ENCODE data around the gene ZG16B. TPM values are rescaled to one million over a fixed set of nuclear protein-coding genes. Genes with fewer than 3 reads are reported as not detected.
A peak's percentile ranks its signal among the peaks of the same experiment; 100 is the strongest.

ZG16B gene
- total RNA-seq, 2 donors from 2014 or later, result 34.1 to 62.1 TPM

- intact Hi-C loops (cut with DNase I), result no loop called here
- H3K27ac ChIP-seq, result no peak overlapping the region
- H3K4me3 ChIP-seq, result no peak overlapping the region
- DNase-seq, result no peak
- H3K4me1 ChIP-seq, result no peaks in the 10 kb centered on the region
- peaks cover 5% of the 10 kb centered on the region for H3K27me3 ChIP-seq
- no peak overlapping the region for H3K9ac ChIP-seq (ENCODE audit: low read depth in 2 of 2, low read length in 2 of 2)
- no peaks in the 10 kb centered on the region for H3K9me3 ChIP-seq
- no peak for TF ChIP-seq CTCF (IDR thresholded peaks at IDR 0.05)
- no peaks in the 10 kb centered on the region for H3K36me3 ChIP-seq
These were observed 30.9 kb downstream of the ZG16B start for GRCh38 chr16:2860826-2861567.

GRCh38 chr16:2865651-2866050 lies 35.5 kb downstream of the ZG16B start:
- Histone ChIP-seq H3K9ac (ENCODE audit: low read depth in 2 of 2, low read length in 2 of 2) (no peak overlapping the region), H3K4me3 (no peak overlapping the region), H3K27me3 (no peaks in the 10 kb centered on the region), H3K4me1 (no peaks in the 10 kb centered on the region), H3K27ac (no peak overlapping the region), H3K9me3 (no peaks in the 10 kb centered on the region), H3K36me3 (no peaks in the 10 kb centered on the region)
- DNase-seq, result no peak
- intact Hi-C loops (cut with DNase I), result loop anchor here (1.0 kb wide), 1 partner anchor 26 kb away; no protein-coding TSS in a partner anchor
- TF ChIP-seq CTCF (IDR thresholded peaks at IDR 0.05), result no peak

GRCh38 chr16:2866431-2866830 lies 36.3 kb downstream of the ZG16B start:
- no peaks in the 10 kb centered on the region for H3K27me3 ChIP-seq
- H3K4me1 ChIP-seq, result no peaks in the 10 kb centered on the region
- H3K36me3 ChIP-seq, result no peaks in the 10 kb centered on the region
- no peak overlapping the region for H3K4me3 ChIP-seq
- no peaks in the 10 kb centered on the region for H3K9me3 ChIP-seq
- no peak overlapping the region for H3K9ac ChIP-seq (ENCODE audit: low read depth in 2 of 2, low read length in 2 of 2)
- intact Hi-C loops (cut with DNase I), result loop anchor here (1.0 kb wide), 1 partner anchor 27 kb away; no protein-coding TSS in a partner anchor
- H3K27ac ChIP-seq, result no peak overlapping the region
- DNase-seq, result no peak
- TF ChIP-seq CTCF (IDR thresholded peaks at IDR 0.05), result no peak

- peak overlapping the region; percentile 90 for H3K27ac ChIP-seq
- intact Hi-C loops (cut with DNase I), result no loop called here
- no peak for TF ChIP-seq CTCF (IDR thresholded peaks at IDR 0.05)
- no peaks in the 10 kb centered on the region for H3K9me3 ChIP-seq
- peak overlapping the region; percentile 43 for H3K4me3 ChIP-seq
- no peak for DNase-seq
- H3K9ac ChIP-seq (ENCODE audit: low read depth in 2 of 2, low read length in 2 of 2), result peak overlapping the region; percentile 77 to 90
- no peaks in the 10 kb centered on the region for H3K27me3 ChIP-seq
- H3K4me1 ChIP-seq, result no peaks in the 10 kb centered on the region
- no peaks in the 10 kb centered on the region for H3K36me3 ChIP-seq
These were observed 37.5 kb downstream of the ZG16B start for GRCh38 chr16:2867661-2867986.

GRCh38 chr16:2867987-2868789 lies 38.1 kb downstream of the ZG16B start:
- Histone ChIP-seq H3K4me1 (no peaks in the 10 kb centered on the region), H3K27me3 (no peaks in the 10 kb centered on the region), H3K4me3 (peak overlapping the region; percentile 43), H3K27ac (peak overlapping the region; percentile 90), H3K9ac (ENCODE audit: low read depth in 2 of 2, low read length in 2 of 2) (peak overlapping the region; percentile 77 to 90), H3K9me3 (no peaks in the 10 kb centered on the region), H3K36me3 (no peaks in the 10 kb centered on the region)
- intact Hi-C loops (cut with DNase I), result no loop called here
- peak; percentile 98 for TF ChIP-seq CTCF (IDR thresholded peaks at IDR 0.05)
- DNase-seq, result peak; percentile 98

Data from colonic mucosa (tissue), 4 donors.